ENCODE data around the gene SSNA1.

The SSNA1 gene

DNA sequence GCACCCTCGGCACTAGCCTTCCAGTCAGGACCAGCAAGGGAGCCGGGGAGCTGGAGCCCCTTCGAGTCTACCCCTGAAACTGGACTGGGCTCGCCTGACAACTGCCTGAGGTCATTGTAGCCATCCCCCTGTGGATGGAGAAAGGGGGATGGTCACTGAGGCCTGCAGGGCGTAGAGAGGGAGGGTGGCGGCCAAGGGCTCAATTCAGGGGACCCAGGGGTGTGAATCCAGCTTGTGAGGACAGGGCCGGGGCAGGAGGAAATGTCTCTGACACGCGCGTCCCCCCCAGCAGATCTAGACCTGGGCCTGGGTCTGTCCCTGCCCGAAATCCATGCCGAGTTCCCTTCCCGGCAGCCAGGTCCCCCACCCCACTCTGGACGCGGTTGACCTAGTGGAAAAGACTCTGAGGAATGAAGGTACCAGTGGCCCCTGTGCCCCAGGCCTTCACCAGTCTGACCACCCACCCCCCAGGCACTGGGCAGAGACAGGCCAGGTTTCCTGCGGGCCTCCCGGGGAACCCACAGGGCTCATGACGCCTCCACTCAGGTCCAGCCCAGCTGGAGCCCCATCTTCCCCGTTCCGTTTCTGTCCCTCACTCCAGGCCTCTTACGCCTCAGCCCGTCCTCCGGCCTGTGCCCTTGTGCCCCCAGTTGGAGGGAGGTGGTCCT lies 43.0 kb downstream of the SSNA1 start:
- no peak overlapping the region for H3K27ac ChIP-seq
- TF ChIP-seq, protein P1, sequence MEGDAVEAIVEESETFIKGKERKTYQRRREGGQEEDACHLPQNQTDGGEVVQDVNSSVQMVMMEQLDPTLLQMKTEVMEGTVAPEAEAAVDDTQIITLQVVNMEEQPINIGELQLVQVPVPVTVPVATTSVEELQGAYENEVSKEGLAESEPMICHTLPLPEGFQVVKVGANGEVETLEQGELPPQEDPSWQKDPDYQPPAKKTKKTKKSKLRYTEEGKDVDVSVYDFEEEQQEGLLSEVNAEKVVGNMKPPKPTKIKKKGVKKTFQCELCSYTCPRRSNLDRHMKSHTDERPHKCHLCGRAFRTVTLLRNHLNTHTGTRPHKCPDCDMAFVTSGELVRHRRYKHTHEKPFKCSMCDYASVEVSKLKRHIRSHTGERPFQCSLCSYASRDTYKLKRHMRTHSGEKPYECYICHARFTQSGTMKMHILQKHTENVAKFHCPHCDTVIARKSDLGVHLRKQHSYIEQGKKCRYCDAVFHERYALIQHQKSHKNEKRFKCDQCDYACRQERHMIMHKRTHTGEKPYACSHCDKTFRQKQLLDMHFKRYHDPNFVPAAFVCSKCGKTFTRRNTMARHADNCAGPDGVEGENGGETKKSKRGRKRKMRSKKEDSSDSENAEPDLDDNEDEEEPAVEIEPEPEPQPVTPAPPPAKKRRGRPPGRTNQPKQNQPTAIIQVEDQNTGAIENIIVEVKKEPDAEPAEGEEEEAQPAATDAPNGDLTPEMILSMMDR (IDR thresholded peaks at IDR 0.05), result no peak
- TF ChIP-seq ZFX (IDR thresholded peaks at IDR 0.05; ENCODE audit: borderline replicate concordance), result no peak

DNA sequence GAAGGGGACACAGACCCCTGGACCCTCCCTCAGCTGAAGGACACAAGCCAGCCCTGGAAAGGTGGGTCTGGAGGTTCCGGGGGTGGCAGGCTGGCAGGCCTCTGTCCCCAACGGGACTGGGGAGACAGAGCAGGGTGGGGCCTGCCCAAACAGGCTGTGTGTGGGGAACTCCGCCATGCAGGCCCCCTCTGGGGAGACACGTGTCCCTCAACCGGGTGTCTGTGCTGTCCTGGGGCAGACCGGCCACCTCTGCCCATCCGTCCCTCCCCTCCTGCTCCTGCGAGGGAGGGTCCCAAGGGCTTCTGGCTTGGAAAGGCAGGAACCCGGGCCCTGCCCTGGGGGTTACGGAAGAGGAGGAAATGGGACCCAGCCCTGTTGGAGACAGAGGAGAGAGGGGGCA lies 43.6 kb downstream of the SSNA1 start:
- peak overlapping the region; percentile 48 for H3K27ac ChIP-seq

DNA sequence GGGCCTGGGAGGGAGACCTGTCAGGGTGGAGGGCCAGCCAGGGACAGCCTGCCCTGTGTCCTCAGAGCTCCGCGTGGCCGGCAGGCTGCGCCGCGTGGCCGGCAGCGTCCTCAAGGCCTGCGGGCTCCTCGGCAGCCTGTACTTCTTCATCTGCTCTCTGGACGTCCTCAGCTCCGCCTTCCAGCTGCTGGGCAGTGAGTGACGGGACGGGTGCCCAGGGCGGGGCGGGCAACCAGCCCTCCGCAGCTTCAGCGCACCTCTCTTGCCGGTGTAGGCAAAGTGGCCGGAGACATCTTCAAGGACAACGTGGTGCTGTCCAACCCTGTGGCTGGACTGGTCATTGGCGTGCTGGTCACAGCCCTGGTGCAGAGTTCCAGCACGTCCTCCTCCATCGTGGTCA lies 44.0 kb downstream of the SSNA1 start:
- H3K27ac ChIP-seq, result peak overlapping the region; percentile 48
- no peak for TF ChIP-seq ZFX (IDR thresholded peaks at IDR 0.05; ENCODE audit: borderline replicate concordance)
- TF ChIP-seq, protein P1 (IDR thresholded peaks at IDR 0.05), result no peak

More for the DNA sequence above, 43.6 kb downstream of the SSNA1 start:
- no peak for TF ChIP-seq ZFX (IDR thresholded peaks at IDR 0.05; ENCODE audit: borderline replicate concordance)
- TF ChIP-seq, protein P1 (IDR thresholded peaks at IDR 0.05), result no peak

DNA sequence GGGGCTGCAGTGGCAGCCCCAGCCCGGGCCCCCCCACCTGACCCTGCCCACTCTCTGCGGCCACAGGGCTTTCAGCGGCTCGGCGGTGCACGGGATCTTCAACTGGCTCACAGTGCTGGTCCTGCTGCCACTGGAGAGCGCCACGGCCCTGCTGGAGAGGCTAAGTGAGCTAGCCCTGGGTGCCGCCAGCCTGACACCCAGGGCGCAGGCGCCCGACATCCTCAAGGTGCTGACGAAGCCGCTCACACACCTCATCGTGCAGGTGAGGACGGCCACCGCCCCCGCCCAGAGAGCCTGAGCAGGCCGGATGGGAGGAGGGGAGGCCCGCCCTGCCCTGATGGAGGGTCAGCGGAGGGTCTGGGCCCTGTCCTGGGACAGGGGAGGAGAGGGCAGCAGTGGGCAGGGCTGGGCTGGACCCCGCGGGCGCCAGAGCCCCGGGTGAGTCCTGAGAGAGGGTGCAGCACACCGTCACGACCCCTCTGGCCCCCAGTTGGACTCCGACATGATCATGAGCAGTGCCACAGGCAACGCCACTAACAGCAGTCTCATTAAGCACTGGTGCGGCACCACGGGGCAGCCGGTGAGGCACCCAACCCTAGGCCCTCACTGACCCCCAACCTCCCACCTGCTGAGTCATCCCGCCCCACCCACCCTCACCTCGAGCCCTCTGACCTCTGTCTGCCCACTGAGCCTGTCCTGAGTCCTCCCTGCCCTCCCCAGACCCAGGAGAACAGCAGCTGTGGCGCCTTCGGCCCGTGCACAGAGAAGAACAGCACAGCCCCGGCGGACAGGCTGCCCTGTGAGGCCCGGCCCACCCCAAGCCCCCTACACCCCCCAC lies 44.9 kb downstream of the SSNA1 start:
- H3K27ac ChIP-seq, result no peak overlapping the region
- TF ChIP-seq, protein P1 (IDR thresholded peaks at IDR 0.05), result no peak
- no peak for TF ChIP-seq ZFX (IDR thresholded peaks at IDR 0.05; ENCODE audit: borderline replicate concordance)

DNA sequence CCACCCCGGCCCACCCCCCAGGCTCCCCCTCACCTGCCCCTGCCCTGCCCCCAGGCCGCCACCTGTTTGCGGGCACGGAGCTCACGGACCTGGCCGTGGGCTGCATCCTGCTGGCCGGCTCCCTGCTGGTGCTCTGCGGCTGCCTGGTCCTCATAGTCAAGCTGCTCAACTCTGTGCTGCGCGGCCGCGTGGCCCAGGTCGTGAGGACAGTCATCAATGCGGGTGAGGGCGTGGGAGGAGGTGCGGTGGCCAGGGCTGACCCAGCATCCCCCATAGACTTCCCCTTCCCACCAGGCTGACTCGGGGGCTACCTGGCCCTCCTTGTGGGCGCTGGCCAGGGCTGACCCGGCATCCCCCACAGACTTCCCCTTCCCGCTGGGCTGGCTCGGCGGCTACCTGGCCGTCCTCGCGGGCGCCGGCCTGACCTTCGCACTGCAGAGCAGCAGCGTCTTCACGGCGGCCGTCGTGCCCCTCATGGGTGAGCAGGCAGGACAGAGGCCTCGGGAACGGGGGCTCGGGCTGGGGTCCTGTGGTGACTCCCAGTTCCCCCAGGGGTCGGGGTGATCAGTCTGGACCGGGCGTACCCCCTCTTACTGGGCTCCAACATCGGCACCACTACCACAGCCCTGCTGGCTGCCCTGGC lies 45.7 kb downstream of the SSNA1 start:
- no peak for TF ChIP-seq ZFX (IDR thresholded peaks at IDR 0.05; ENCODE audit: borderline replicate concordance)
- TF ChIP-seq, protein P1 (IDR thresholded peaks at IDR 0.05), result no peak
- H3K27ac ChIP-seq, result no peak overlapping the region

DNA sequence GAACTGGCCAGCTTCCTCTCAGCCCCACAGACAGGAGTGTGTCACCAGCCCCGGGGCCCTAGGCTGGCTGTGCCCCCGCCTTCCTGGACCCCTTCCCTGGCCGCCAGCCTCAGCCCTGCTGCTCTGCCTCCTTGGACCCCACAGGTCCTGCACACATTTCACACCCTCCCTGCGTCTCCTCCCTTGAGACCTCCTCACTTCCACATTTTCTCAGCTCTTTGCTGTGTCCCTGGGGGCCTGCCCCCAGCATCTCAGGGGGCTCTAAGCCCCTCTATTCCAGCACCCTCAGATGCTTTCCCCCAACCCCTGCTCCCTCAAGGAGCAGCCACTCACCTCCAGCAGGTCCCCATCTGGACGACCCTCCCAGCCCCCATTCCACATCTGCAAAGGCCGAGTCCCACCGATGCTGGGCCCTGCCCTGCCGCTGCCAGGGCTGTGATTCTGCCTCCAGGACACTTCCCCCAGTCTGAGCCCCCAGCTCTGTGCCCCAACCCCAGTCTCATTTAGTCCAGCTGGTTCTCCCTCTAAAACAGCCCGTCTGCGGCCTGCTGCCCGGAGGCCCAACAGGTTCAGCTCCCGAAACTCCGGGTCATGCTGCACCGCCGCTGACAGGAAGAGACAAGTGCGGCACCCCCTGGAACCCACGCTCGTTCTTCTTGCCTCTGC lies 46.4 kb downstream of the SSNA1 start:
- H3K27ac ChIP-seq, result no peak overlapping the region
- no peak for TF ChIP-seq ZFX (IDR thresholded peaks at IDR 0.05; ENCODE audit: borderline replicate concordance)
- TF ChIP-seq, protein P1 (IDR thresholded peaks at IDR 0.05), result no peak
